Cardiac muscle cell (in vitro differentiated cells and primary cell): ENCODE data around the gene PPP6R1. TPM values are rescaled to one million over a fixed set of nuclear protein-coding genes. Genes with fewer than 3 reads are reported as not detected.
A peak's percentile ranks its signal among the peaks of the same experiment; 100 is the strongest.

Experiments used
- DNase-seq, 2 donors: peaks; one replicate each; pipeline versions ENCODE4 v3.0.0 to v3.0.0-alpha.2; 2010 to 2017; ENCODE audit warnings: low read depth in 1 of 2, low spot score in 1 of 2
- H3K27ac ChIP-seq: fragments of 200-600 bp; sonication (generic); 2 replicates; pipeline ENCODE4 v1.5.1; 2016
- H3K27me3 ChIP-seq: fragments of 200-600 bp; sonication (generic); 2 replicates; pipeline ENCODE4 v1.6.0; 2016; ENCODE audit warnings: control low read depth
- H3K36me3 ChIP-seq: fragments of 200-600 bp; sonication (generic); 2 replicates; pipeline ENCODE4 v1.5.1; 2016; ENCODE audit warnings: control low read depth
- H3K4me1 ChIP-seq: fragments of 200-600 bp; sonication (generic); 2 replicates; pipeline ENCODE4 v1.8.1; 2017; ENCODE audit warnings: low read depth, mild to moderate bottlenecking, mixed run types
- H3K4me3 ChIP-seq: fragments of 200-600 bp; sonication (generic); 2 replicates; pipeline ENCODE4 v1.5.1; 2016; ENCODE audit warnings: mild to moderate bottlenecking
- H3K9me3 ChIP-seq: fragments of 200-600 bp; sonication (generic); 2 replicates; pipeline ENCODE4 v1.5.1; 2017; ENCODE audit warnings: low read depth, mild to moderate bottlenecking, control low read depth
- polyA plus RNA-seq: library from polyadenylated mRNA; unstranded; fragments of >200 nt; fragmentation: Nextera tagmentation; extraction: Ambion mirVana; gene quantifications from 2 replicates; pipeline ENCODE4 v1.2.1, GENCODE V29; 2016
- total RNA-seq: library from RNA; depleted of rRNA; stranded (reverse); fragments of >200 nt; gene quantifications from 2 replicates; pipeline ENCODE4 v1.2.3, GENCODE V29; 2016
- TF ChIP-seq, protein P1 (sequence below): IDR thresholded peaks from 2 replicates; pipeline ENCODE4 v1.5.1; 2012; ENCODE audit warnings: low read depth, mild to moderate bottlenecking, low read length

Gene PPP6R1
- total and polyA plus RNA-seq, 2 experiments from 2014 or later: 91.7 to 98.7 TPM

DNA sequence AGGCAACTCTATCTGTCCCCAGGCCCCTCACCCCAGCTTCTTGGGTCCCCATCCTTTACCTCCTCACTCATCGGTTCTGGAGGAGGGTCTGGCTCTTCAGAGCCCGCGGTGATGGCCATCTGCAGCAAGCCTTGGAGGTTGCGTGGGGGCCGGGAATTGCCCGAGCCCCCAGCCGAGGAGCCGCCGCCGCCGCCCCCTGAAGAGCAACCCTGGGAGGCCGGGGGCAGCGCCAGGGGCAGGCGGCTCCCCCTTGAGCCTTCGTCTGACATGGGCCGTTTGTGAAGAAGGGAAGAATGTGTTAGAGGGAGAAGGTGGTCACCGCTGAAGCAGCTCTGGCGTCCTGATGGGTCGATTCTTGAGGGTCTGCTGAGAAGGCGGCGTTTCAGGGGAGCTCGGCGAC is 20.5 kb upstream of the PPP6R1 start:
- TF ChIP-seq, protein P1, sequence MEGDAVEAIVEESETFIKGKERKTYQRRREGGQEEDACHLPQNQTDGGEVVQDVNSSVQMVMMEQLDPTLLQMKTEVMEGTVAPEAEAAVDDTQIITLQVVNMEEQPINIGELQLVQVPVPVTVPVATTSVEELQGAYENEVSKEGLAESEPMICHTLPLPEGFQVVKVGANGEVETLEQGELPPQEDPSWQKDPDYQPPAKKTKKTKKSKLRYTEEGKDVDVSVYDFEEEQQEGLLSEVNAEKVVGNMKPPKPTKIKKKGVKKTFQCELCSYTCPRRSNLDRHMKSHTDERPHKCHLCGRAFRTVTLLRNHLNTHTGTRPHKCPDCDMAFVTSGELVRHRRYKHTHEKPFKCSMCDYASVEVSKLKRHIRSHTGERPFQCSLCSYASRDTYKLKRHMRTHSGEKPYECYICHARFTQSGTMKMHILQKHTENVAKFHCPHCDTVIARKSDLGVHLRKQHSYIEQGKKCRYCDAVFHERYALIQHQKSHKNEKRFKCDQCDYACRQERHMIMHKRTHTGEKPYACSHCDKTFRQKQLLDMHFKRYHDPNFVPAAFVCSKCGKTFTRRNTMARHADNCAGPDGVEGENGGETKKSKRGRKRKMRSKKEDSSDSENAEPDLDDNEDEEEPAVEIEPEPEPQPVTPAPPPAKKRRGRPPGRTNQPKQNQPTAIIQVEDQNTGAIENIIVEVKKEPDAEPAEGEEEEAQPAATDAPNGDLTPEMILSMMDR: no peak
- no peaks in the 10 kb centered on the region for H3K27me3 ChIP-seq
- peaks cover 3% of the 10 kb centered on the region for H3K36me3 ChIP-seq
- no peak for DNase-seq
- no peaks in the 10 kb centered on the region for H3K9me3 ChIP-seq
- peak overlapping the region; percentile 86 for H3K4me3 ChIP-seq
- peak overlapping the region; percentile 84 for H3K27ac ChIP-seq
- H3K4me1 ChIP-seq: no peaks in the 10 kb centered on the region

DNA sequence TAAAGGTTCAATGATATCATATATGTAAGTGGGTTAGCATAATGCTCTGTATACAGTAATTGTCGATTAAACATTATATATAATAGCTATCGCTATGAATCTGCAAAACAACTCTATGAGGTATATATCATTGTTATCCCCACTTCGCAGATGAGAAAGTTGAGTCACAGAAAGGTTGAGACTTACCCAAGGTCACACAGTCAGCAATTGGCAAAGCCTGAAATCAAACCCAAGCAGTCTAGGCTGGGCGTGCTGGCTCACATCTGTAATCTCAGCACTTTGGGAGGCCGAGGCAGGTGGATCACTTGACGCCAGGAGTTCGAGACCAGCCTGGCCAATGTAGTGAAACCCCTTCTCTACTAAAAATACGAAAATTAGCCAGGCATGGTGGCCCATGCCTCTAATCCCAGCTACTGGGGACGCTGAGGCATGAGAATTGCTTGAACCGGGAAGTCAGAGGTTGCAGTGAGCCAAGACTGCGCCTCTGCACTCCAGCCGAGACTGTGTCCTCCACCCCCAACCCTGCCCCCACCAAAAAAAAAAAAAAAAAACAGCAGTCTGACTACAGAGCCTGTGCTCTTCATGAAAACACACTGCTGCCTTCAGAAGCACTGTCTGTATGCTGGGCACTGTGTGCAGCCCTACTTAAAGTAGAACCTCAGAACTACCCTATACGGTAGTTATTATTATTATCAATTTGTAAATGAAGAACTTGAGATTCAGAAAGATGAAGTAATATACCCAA is 19.7 kb upstream of the PPP6R1 start:
- Histone ChIP-seq H3K27ac (peak overlapping the region; percentile 84), H3K27me3 (no peaks in the 10 kb centered on the region), H3K4me1 (no peaks in the 10 kb centered on the region), H3K9me3 (no peaks in the 10 kb centered on the region), H3K36me3 (peaks cover 3% of the 10 kb centered on the region), H3K4me3 (no peak overlapping the region)
- no peak for DNase-seq
- TF ChIP-seq, protein P1: no peak

DNA sequence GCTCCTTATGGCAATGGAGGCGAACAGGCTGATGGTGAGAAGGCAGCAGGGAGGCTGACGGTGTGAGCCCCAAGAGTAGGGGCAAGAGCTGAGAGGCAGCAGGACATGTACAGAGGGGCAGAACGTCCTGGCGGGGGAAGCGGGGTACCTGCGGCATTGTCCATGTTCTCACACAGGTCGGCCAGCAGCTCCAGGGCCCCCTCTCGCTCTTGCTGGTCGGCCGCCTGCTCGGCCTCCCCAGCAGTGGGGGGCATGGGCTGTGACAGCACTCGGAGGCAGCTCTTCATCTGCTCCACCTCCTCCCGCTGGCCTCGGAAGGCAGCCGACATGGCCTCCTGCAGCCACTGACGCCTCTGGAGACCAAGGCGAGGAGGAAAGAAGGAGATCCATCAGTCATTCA is 18.7 kb upstream of the PPP6R1 start:
- DNase-seq: no peak
- peaks cover 6% of the 10 kb centered on the region for H3K36me3 ChIP-seq
- no peak overlapping the region for H3K27ac ChIP-seq
- H3K9me3 ChIP-seq: no peaks in the 10 kb centered on the region
- H3K27me3 ChIP-seq: no peaks in the 10 kb centered on the region
- H3K4me1 ChIP-seq: no peaks in the 10 kb centered on the region
- no peak overlapping the region for H3K4me3 ChIP-seq
- TF ChIP-seq, protein P1: no peak

DNA sequence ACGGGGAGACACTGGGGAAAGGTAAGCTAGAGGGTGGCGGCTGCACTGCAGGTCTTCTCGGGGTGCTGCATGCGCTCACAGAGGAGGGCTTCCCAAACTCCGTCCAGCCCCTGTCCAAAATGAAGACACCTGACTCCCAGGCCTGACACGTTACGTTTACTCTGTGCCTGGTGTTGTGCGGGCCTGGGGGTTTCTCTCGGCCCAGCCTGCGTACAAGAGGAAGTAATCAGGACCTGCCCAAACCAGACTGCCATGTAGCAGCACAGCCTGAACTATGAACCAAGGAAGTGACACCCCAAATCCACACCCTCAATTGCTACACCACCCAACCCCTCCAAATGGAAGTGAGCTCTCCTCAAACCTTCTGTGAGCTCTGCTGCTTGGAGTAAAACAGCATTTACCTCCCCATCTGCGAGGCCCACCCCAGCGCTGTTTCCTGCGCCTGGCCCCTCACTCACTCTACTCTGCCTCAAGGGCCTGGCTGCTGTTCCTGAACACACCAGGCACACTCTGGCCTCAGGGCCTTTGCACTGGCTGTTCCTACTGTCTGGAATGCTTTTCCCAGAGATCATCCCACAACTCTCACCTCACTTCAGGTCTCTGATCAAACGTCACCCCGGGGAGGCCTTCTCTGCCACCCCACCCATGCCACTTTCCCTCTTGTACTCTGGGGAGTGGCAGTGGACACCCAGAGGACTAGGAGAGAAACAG is 18.1 kb upstream of the PPP6R1 start:
- H3K27me3 ChIP-seq: no peaks in the 10 kb centered on the region
- H3K36me3 ChIP-seq: peaks cover 6% of the 10 kb centered on the region
- no peak overlapping the region for H3K27ac ChIP-seq
- no peaks in the 10 kb centered on the region for H3K9me3 ChIP-seq
- TF ChIP-seq, protein P1: no peak
- no peak for DNase-seq
- H3K4me1 ChIP-seq: no peaks in the 10 kb centered on the region
- H3K4me3 ChIP-seq: no peak overlapping the region

DNA sequence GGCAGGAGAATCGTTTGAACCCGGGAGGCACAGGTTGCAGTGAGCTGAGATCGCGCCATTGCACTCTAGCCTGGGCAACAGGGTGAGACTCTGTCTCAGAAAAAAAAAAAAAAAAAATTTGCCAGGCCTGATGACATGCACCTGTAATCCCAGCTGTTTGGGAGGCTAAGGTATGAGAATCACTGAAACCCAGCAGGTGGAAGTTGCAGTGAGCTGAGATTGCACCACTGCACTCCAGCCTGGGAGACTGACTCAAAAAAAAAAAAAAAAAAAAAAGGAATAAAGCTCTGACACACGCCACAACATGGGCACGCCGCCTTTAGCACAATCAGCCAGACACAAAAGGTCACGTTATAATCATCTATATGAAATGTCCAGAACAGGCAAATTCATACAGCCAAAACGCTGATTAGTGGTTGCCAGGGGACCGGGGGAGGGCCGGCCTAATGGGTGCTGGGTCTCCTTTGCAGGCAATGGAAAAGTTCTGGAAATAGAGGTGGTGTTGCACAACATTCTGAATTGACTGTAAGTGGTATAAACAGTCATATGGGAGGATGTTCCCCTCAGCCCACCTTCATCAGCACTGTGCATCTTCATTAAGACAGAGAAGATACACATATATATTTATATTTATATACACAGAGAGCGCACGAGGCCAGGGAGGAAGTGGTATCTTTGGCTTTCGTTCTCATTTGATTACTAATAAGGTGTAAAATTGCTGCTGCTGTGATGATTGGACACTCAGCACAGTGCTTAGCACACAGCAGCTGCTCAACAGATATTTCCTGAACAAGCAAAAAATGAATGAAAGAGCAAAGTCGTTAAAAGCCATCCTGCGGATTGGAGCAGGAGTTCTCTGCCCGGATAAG is 17.3 kb upstream of the PPP6R1 start:
- Histone ChIP-seq H3K27me3 (no peaks in the 10 kb centered on the region), H3K27ac (no peak overlapping the region), H3K9me3 (no peaks in the 10 kb centered on the region), H3K4me1 (no peaks in the 10 kb centered on the region), H3K36me3 (peaks cover 6% of the 10 kb centered on the region), H3K4me3 (no peak overlapping the region)
- no peak for DNase-seq
- TF ChIP-seq, protein P1: no peak
